HepG2 (cell line): ENCODE measurements around the gene ABCB9. TPM values are rescaled to one million over a fixed set of nuclear protein-coding genes. Genes with fewer than 3 reads are reported as not detected.

Source experiments
- ARID3A ChIP-seq: IDR thresholded peaks from 2 replicates; pipeline ENCODE4 v1.6.1; 2012; ENCODE audit warnings: low read depth, low read length, improper control_type of control experiment
- HDAC1 ChIP-seq: sonication (generic); formaldehyde crosslinking; IDR thresholded peaks from 2 replicates; pipeline ENCODE4 v1.5.1; 2020; ENCODE audit warnings: mild to moderate bottlenecking, missing genetic modification reagents
- KLF16 ChIP-seq, 2 experiments: sonication (generic) in 1 of 2; formaldehyde crosslinking in 1 of 2; IDR thresholded peaks; 2 replicates each; pipeline versions ENCODE4 v1.6.1 to v1.8.0; 2016 to 2023; ENCODE audit warnings: missing genetic modification reagents in 2 of 2, missing compliant biosample characterization in 1 of 2
- LCORL ChIP-seq, 2 experiments: fragments of 450-650 bp in 1 of 2; sonication (generic) in 1 of 2; formaldehyde crosslinking in 1 of 2; IDR thresholded peaks; 2 replicates each; pipeline versions ENCODE4 v1.5.0 to v1.6.1; 2017 to 2020; ENCODE audit warnings: antibody characterized with exemption in 1 of 2, missing genetic modification reagents in 1 of 2
- MLX ChIP-seq: IDR thresholded peaks from 2 replicates; pipeline ENCODE4 v1.6.1; 2016
- MTA1 ChIP-seq: sonication (generic); formaldehyde crosslinking; IDR thresholded peaks from 2 replicates; pipeline ENCODE4 v1.4.0; 2020; ENCODE audit warnings: missing genetic modification reagents, mild to moderate bottlenecking, borderline replicate concordance
- NFE2L2 ChIP-seq: fragments of 150-350 bp; IDR thresholded peaks from 2 replicates; pipeline ENCODE4 v1.6.1; 2014; ENCODE audit warnings: low read length
- PAXIP1 ChIP-seq: sonication (generic); formaldehyde crosslinking; conservative IDR thresholded peaks from 2 replicates; pipeline ENCODE4 v1.4.0; 2020; ENCODE audit warnings: mild to moderate bottlenecking, missing genetic modification reagents, moderate library complexity
- PHB2 ChIP-seq: fragments of 450-650 bp; IDR thresholded peaks from 2 replicates; pipeline ENCODE4 v1.6.1; 2018; ENCODE audit not compliant: partially characterized antibody
- RAD21 ChIP-seq: fragments of 450-650 bp; formaldehyde crosslinking; IDR thresholded peaks from 2 replicates; pipeline ENCODE4 v1.5.0; 2020; ENCODE audit warnings: mild to moderate bottlenecking
- SALL1 ChIP-seq: sonication (generic); formaldehyde crosslinking; IDR thresholded peaks from 2 replicates; pipeline ENCODE4 v1.8.0; 2022; ENCODE audit warnings: mild to moderate bottlenecking, missing genetic modification reagents
- TARDBP ChIP-seq: sonication (generic); formaldehyde crosslinking; IDR thresholded peaks from 2 replicates; pipeline ENCODE4 v1.8.0; 2022; ENCODE audit warnings: mild to moderate bottlenecking, missing genetic modification reagents
- THRA ChIP-seq: sonication (generic); formaldehyde crosslinking; IDR thresholded peaks from 2 replicates; pipeline ENCODE4 v1.4.0; 2020; ENCODE audit warnings: missing genetic modification reagents, borderline replicate concordance
- ZFP36L2 ChIP-seq: sonication (generic); formaldehyde crosslinking; IDR thresholded peaks from 2 replicates; pipeline ENCODE4 v1.4.0; 2020; ENCODE audit warnings: missing genetic modification reagents
- ZHX1 ChIP-seq: sonication (generic); formaldehyde crosslinking; IDR thresholded peaks from 2 replicates; pipeline ENCODE4 v1.8.1; 2022; ENCODE audit warnings: low read depth, mild to moderate bottlenecking, missing genetic modification reagents
- ZNF292 ChIP-seq: sonication (generic); formaldehyde crosslinking; IDR thresholded peaks from 2 replicates; pipeline ENCODE4 v1.8.1; 2022; ENCODE audit warnings: mild to moderate bottlenecking, low read depth, missing genetic modification reagents, borderline replicate concordance
- ZNF331 ChIP-seq: sonication (generic); formaldehyde crosslinking; IDR thresholded peaks from 2 replicates; pipeline ENCODE4 v1.4.0; 2020; ENCODE audit warnings: missing genetic modification reagents
- ZNF431 ChIP-seq: sonication (generic); formaldehyde crosslinking; IDR thresholded peaks from 2 replicates; pipeline ENCODE4 v1.9.0; 2022; ENCODE audit warnings: missing genetic modification reagents, low read depth, mild to moderate bottlenecking, borderline replicate concordance
- polyA plus RNA-seq, 8 experiments: library from polyadenylated mRNA; depleted of rRNA in 3 of 8; stranded (reverse) in 7 of 8; unstranded in 1 of 8; fragments of >200 nt; fragmentation: Illumina TruSeq in 4 of 8; extraction: Trizol in 4 of 8; gene quantifications; 2 replicates each; pipeline versions ENCODE4 v1.2.1 to v1.2.3, GENCODE V29; 2011 to 2016; ENCODE audit warnings: low read depth in 4 of 8, missing spikeins in 1 of 8, mixed read lengths in 1 of 8; ENCODE audit not compliant: insufficient read depth in 1 of 8
- total RNA-seq, 5 experiments: library from RNA; depleted of rRNA; stranded (reverse); fragments of >200 nt; fragmentation: Illumina TruSeq; extraction: Trizol; gene quantifications; 2 replicates each; pipeline ENCODE4 v1.2.3, GENCODE V29; 2016; ENCODE audit warnings: low read depth in 1 of 5

Gene ABCB9
- total and polyA plus RNA-seq, 2 of the 13 experiments (the other 11 are each of a cell fraction or from before 2014, with no cell fraction given) = 5.1 to 6.0 TPM

GRCh38 chr12:122917507-122918121 lies 48.6 kb downstream of the ABCB9 start (continued):
- TF ChIP-seq ARID3A = peak; percentile 54; the same call in 1 of the 2 replicates
- no peak for TF ChIP-seq ZFP36L2 (CRISPR knock-in tag)
- peak; percentile 60; the same call in 1 of the 2 replicates for TF ChIP-seq PAXIP1 (CRISPR knock-in tag)
- peak; percentile 79; the same call in 1 of the 2 replicates for TF ChIP-seq ZNF431 (CRISPR knock-in tag)
- TF ChIP-seq ZNF331 (CRISPR knock-in tag) = peak; percentile 46; the same call in 1 of the 2 replicates
- TF ChIP-seq MLX = 0 out of 2 replicates have a peak, but pooled peaks have one; percentile 14
- TF ChIP-seq KLF16 (CRISPR knock-in tag; IDR thresholded peaks at IDR 0.05) = peak in 1 of 2 experiments; percentile 20; a peak in 1 of 4 replicates
- TF ChIP-seq THRA (CRISPR knock-in tag) = no peak
- 0 out of 2 replicates have a peak, but pooled peaks have one; percentile 17 for TF ChIP-seq TARDBP (CRISPR knock-in tag)
- no peak for TF ChIP-seq NFE2L2
- TF ChIP-seq LCORL (IDR thresholded peaks at IDR 0.05) = no peak
- TF ChIP-seq LCORL (CRISPR knock-in tag; IDR thresholded peaks at IDR 0.05) = peak; percentile 86
- 0 out of 2 replicates have a peak, but pooled peaks have one; percentile 26 for TF ChIP-seq MTA1 (CRISPR knock-in tag)
- 0 out of 2 replicates have a peak, but pooled peaks have one; percentile 57 for TF ChIP-seq ZNF292 (CRISPR knock-in tag)
- peak; percentile 41; the same call in 1 of the 2 replicates for TF ChIP-seq RAD21 (CRISPR knock-in tag)
- TF ChIP-seq ZHX1 (CRISPR knock-in tag) = no peak
- TF ChIP-seq PHB2 = no peak
- TF ChIP-seq SALL1 (CRISPR knock-in tag) = peak; percentile 82
- 0 out of 2 replicates have a peak, but pooled peaks have one; percentile 46 for TF ChIP-seq HDAC1 (CRISPR knock-in tag)
